GM21526 (cell line): ENCODE data around the gene DPEP1.
"Not testable (repeated sequence)": the region's sequence is repeated elsewhere in the genome, so short reads cannot be mapped to it uniquely, and the experiment has no call there.

Experiments used
- ATAC-seq: cut with Tn5 transposase; IDR thresholded peaks from one replicate; pipeline ENCODE4 v1.9.1; 2021; ENCODE audit warnings: moderate library complexity; ENCODE audit not compliant: unreplicated experiment, low FRiP score

The DPEP1 gene

GRCh38 chr16:89670496-89671431 is 57.3 kb downstream of the DPEP1 start:
- no peak for ATAC-seq

GRCh38 chr16:89671565-89671964 is 58.1 kb downstream of the DPEP1 start:
- ATAC-seq = not testable (repeated sequence)

- no peak for ATAC-seq
Observed at GRCh38 chr16:89672177-89672941, 58.9 kb downstream of the DPEP1 start.

- ATAC-seq = no peak
Observed at GRCh38 chr16:89678258-89678657, 64.8 kb downstream of the DPEP1 start.

- no peak for ATAC-seq
Observed at GRCh38 chr16:89685916-89686315, 72.5 kb downstream of the DPEP1 start.

GRCh38 chr16:89686520-89687091 is 73.2 kb downstream of the DPEP1 start, which contains the start of gene CDK10:
Gene CDK10, plus strand, starts transcription at chr16:89686689. Its CDS starts 22 bp downstream, at chr16:89686711.
- ATAC-seq = peak; percentile 69

- peak; percentile 26 for ATAC-seq
Observed at GRCh38 chr16:89687092-89687940, 73.9 kb downstream of the DPEP1 start.
